Mucosa of gallbladder (tissue), 1 donor: ENCODE measurements around the gene SLC11A2. TPM values are rescaled to one million over a fixed set of nuclear protein-coding genes. Genes with fewer than 3 reads are reported as not detected.
A peak's percentile ranks its signal among the peaks of the same experiment; 100 is the strongest.

Source experiments
- DNase-seq: peaks from one replicate; pipeline ENCODE4 v3.0.0-alpha.2; 2020; ENCODE audit warnings: low spot score
- total RNA-seq: library from RNA; stranded (reverse); gene quantifications from one replicate; pipeline ENCODE4 v1.2.1, GENCODE V29; 2021
- donor health status: DM: no; HTN: no; CAD: no.

SLC11A2 gene
- total RNA-seq = 56.1 TPM

DNA sequence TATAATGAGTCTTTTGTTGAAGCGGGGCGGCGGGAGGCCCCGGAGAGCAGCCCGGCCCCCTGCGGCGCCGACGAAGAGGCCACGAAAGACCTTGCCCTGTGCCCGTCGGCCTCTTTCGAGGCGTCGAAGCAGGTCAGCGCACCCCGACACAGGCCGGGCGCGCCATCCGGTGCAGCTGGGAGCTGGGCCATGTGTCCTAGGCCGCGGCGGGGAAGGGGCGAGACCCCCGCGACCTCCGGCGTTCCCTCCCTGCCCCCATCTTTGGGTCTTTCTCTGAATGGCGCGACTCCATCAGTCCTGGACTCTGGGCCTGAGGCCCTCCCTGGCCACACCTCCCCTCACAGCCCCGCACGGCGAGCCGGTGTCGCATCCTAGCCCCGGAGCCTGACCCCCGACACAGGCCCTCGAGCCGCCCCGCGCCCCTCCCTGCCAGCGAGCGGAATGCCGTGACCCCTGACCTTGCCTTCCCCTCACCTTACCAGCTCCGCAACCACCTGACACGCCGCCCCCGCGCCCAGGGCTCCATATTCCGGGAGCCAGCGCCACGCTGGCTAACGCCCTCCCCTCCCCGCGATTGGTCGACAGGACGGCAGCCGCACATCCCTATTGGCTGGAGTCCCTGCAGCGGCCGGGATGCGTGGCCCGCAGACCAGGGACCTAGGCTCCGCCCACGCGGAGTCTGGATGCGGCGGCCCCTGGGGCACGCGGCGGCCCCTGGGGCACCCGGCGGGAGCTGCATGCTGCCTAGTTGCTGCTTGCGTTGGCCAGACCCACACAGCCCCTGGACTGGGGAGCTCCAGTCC is at the start of gene SLC11A2:
TSS of gene SLC11A2 (minus strand) at position 549 of the 803 bp plus-strand sequence. CDS start 15,656 bp downstream, outside the sequence.
- peak; percentile 95 for DNase-seq

DNA sequence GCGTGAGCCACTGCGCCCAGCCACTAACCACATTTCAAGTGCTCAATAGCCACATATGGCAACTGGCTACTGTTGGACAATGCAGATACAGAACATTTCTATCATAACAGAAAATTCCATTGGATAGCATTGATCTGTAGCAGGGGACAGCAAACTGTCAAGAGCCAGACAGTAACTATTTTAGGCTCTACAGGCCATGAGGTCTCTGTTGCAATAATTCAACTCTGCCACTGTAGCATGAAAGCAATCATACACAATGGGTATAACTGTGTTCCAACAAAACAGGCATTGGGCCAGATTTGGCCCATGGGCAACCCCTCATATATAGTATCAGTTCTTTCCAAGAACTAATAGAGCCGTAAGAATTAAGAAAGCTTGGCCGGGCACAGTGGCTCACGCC is 49.2 kb upstream of the SLC11A2 start:
- DNase-seq = no peak

DNA sequence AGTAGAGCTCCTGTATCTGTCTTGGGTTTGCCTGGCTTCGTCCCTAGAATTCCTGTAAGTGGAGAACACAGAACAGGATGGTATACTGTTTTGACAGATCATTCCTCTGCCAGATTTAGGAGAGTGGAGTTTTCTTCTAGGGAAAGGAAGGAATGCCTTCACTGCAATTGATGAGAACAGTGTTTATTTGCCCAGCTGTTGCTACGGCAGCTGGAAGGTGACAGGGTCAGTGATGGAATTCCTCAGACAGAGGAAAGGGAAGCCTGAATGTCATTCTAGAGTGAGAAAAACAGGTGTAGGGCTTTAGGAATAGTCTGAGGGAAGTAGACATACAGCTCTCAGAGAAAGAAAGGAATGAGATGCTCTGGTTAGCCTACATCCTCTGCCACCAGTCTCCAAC is 45.5 kb upstream of the SLC11A2 start:
- no peak for DNase-seq

DNA sequence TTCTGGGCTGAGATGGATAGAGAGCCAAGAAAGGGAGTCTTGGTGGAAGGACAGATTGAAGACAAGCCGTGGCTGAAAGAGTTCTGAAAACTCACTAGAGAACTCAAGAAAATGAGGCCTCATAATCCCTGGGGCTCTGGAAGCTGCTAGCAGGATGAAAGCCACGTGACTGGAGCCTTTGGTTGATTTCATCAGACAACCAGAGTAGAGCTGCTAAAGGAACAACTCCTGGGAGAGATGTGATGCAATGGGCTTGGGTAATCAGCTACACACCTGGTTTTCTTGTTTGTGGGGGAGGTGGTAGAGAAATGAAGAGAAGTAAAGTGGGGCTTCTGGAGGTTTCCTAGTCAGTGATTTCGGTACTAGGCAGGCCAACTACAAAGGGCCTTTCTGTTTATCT is 43.8 kb upstream of the SLC11A2 start:
- DNase-seq = no peak

DNA sequence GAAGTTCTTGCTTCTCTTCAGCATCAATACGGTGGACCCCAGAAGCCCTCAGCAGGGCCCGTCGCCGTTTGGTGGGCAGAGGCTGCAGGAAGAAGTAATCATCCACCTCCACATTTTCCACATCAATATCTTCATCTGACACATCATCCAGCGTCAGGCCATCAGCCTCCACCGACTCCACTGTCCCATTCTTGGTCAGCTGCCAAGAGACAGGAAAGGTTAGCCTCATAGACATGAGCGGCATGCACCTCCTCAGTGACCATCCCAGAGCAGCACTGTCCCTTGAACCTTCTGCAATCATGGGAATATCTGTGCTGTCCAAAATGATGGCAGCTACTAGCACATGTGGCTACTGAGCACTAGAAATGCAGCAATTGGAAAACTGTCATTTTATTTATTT is 41.6 kb upstream of the SLC11A2 start:
- no peak for DNase-seq

DNA sequence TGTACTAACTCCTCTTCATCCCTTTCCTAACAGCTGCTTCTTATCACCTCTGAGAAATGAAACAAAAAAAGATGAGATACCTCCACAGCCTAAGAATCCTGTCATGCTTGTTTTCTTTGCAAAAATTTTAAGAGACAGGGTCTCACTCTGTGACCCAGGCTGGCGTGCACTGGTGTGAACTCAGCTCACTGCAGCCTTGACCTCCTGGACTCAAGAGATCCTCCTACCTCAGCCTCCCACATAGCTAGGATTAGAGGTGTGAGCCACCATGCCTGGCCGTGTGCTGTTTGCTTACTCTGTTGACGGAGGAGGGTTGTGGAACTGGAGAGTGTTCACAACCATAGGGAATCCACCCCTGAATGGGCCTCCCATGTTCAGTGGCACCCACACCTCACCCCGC is 41.0 kb upstream of the SLC11A2 start:
- DNase-seq = no peak

DNA sequence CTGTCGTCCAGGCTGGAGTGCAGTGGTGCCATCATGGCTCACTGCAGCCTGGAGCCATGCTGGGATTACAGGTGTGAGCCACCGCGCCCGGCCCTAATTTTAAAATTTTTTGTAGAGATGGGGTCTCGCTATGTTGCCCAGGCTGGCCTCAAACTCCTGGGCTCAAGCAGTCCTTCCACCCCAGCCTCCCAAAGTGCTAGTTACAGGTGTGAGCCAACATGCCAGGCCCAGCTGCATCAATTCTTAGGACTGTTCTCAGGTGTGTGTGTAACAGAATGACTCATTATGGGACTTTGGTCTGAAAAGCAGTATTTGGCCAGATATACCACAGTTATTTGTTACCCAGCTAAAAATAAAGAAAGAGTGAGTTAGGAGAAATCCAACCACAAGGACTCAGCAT is 39.3 kb upstream of the SLC11A2 start:
- no peak for DNase-seq

DNA sequence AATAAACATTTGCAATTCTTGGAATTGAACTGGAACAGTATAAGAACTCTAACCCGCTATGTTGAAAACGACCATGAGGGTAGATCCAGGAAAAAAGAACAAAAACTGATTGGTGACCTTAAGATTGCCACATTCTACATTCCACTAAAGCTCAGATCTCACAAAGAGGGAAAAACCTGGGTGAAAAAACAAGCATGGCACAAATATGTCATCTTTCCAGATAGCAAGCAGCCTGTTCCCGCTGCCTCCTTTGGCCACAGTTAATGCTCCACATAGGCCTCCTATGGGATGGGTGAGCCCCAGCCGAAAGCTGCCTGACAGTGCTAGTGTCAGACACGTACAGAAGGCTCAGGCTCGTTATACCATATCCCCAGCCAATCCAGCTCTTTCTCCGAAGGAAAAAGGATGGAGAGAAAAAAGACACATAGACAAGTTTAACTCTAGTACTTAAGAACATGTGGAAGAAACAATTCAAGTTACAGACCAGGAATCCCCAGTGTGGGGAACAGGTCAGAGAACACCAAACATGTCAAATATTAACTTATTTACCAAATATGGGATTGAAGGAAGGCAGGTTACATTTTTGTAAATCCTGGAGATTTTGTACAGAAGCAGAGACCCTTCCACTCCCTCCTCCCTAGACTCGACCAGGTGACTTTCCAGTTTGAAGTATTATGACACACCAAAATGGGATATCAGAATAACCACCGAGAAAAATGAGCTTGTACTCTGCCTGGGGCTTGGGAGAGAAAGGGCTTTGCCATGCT is 36.6 kb upstream of the SLC11A2 start:
- DNase-seq = no peak

DNA sequence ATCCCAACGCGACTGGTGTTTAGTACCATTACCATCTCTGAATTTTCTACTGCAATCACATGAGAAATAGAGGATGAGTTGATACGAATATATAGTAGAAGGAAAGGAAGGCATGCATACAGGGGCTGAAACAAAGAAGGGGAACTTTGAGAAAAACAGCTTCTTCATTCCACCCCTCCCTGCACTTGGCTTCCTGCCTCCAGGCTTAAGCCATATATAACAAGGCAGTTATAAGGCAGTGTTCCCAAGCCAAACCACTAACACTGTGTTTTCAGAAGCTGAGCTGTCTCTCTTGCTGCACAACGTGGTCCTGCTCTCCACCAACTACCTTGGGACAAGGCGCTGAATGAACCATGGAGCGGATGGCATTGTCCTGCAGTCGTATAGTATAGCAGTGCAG is 32.9 kb upstream of the SLC11A2 start:
- DNase-seq = no peak

DNA sequence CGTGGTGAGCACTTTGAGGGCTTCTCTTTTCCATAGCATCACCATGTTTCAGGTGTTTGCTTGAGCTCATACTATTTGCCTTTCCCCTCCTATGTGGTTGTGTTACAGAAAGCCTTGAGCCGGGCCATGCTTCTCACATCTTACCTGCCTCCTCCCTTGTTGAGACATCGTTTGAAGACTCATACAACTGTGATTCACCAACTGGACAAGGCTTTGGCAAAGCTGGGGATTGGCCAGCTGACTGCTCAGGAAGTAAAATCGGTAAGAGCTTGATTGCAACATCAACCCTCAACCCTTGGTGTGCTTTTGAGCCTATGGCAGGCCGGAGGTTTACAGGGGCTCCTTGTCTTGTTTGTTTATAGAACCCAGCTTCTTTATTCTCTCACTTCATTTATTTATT is 30.1 kb upstream of the SLC11A2 start:
- DNase-seq = no peak

DNA sequence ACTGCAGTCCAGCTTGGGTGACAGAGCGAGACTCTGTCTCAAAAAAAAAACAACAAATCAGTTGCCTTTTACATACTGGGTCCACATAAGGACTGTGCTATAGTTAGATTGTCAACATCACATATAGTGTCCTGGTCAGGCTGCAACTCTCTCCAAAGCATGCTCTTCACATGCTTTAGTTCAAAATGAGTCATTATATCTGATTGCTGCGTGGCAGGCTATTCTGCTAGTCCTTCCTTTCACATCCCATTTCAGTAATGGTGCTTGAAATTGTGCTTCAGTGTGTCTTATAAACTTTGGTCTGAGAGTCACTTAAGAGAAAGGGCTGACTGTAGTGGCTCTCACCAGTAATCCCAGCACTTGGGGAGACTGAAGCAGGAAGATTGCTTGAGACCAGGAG is 28.9 kb upstream of the SLC11A2 start:
- DNase-seq = no peak

DNA sequence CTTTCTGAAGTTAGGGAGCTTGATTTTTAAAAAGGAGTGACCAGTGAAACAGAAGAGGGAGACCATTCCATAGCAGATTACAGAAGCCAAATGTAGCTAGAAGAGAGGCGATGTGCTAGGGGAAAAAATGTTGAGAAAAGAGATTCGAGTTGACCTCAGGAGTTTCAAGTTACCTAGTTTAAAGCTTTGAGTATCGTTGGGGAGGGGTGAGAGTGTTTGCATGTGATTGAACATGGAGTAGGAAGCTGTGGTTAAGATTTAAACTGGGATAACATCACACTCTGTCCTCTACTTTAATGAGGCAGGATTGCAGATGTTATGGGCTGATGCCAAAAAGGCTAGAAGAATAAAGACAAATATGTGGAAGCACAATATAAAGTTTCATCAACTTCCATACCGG is 25.6 kb upstream of the SLC11A2 start:
- DNase-seq = no peak

DNA sequence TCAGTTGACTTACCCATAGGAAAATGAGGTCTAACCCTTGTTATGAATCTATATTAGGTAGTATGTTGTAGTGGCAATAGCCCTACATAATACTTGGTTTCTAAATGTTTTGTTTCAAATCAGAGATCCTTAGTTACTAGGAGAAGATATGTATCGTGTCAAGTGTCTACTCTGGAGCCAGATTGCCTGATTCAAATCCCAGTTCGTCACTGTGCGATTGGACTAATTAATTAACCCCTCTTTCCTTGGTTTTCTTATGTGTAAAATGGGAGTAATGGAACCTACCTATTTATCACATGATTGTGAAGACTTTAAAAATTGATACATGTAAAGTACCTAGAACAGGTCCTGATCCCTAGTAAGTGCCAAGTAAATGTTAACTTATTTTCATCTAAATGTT is 23.3 kb upstream of the SLC11A2 start:
- no peak for DNase-seq

DNA sequence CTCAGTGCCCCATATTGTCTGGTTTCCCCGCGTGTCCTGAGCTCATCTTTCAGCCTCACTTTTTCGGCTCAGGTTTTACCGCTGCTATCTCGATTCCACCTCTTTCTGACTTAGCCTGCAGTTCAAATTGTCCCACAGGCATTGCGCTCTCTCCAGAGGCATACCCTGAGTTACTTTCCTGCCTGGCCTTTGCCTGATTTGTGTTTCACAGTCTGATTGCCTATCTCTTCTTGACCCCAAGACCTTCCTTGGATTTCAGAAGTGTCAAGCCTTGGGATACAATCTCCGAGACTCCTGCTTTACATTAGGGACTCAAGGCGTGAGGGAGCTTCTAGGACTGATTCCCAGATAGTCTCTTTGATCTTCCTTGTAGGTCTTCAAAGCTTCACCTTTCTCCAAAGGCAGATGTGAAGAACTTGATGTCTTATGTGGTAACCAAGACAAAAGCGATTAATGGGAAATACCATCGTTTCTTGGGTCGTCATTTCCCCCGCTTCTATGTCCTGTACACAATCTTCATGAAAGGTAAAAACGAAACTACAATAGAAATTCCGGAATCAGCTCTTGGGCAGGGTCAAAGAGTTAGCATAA is 22.6 kb upstream of the SLC11A2 start:
- no peak for DNase-seq

DNA sequence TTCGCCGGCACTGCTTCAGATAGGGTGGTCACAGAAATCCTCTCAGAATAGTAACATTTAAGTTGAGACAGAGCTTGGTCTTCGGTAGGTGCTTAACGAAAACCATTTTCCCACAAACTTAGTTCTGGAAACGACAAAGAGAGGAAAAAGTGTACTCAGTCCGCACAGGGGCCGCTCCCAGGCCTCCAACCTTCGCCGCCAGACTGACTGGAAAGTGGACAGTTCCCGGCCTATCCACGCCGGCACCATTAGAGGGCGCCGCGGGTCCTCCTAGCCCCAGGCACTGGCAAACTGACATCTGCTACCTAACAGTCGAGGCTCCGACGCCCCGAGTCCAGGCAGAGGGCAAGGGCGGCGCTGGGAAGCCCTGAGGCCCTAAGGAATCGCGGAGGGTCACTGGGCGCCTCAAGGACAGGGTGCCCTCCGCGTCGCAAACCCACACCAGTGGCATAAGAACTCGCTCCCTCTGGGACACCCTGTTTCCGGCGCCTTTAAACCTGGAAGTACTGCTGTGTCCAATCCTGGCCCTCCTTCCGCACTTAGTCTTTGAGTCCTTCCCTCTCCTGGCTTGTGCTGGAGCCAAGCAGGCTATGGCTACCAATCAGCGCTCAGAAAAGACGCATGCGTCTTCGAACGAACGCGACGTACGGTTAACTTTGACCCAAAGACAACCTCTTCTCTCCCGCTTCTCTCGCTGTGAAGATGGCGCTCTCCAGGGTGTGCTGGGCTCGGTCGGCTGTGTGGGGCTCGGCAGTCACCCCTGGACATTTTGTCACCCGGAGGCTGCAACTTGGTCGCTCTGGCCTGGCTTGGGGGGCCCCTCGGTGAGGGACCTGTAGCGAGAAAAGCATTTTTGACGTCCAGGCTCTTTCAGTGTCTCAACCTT is 21.7 kb upstream of the SLC11A2 start, which contains the start of gene LETMD1:
TSS of gene LETMD1 (plus strand) at position 673 of the 886 bp plus-strand sequence. CDS start at position 703, 30 bp downstream.
- peak; percentile 97 for DNase-seq

DNA sequence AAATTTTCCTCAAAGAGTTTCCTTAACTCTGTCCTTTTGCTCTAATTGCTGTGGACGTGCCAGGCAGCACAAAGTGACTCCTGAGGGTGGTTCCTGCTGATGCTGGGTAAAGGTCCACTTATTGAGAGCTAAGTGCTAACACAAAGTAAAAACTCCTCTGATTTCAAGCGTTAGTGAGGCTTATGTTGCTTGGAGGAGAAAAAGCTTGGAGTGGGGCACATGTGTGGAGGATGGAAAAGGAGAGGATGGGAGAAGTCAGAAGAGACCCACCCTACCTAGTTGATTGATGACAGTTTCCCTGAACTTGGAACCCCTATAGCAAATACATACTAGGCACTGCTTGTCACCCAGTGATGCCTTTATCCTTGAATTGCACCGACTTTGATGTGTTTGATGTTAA is 10.1 kb upstream of the SLC11A2 start:
- peak; percentile 16 for DNase-seq

DNA sequence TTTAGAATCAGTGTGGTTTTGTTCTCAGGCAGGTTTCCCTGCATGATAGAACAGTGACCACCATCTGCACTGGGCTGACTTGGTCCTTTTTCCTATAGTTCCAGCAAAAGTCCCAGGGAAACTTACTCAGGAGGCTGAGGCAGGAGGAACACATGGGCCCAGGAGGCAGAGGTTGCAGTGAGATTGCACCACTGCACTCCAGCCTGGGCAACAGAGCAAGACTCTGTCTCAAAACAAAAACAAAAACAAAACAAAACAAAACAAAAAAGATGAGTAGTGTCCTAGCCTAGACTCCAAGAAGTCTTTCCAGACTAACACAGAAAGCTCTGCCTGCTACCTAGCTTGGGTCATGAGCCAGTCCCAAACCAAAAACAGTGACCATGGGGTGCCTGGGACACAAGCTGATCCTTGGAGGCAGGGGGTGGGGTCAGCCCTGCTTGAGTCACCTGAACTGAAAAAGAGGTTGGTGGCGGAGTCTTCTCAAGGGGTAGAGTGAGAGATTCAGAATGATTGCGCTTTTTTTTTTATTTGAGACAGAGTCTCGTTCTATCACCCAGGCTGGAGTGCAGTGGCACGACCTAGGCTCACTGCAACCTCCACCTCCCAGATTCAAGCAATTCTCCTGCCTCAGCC is 7.4 kb upstream of the SLC11A2 start:
- DNase-seq = no peak

DNA sequence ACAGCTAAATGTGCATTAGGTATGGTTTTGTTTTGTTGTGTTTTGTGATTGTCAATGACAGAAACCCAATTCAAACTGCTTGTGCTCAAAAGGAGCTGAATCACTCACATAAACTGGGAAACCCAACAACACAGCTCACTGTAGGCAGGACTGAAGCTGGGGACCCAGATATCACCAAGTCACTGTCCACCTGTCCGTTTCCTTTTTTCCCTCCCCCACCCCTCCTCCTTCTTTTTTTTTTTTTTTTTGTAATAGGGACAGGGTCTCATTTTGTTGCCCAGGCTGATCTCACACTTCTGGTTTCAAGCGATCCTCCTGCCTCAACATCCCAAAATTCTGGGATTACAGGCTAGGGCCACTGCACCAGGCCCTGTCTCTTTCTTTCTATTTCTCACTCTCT is 6.9 kb upstream of the SLC11A2 start:
- no peak for DNase-seq

DNA sequence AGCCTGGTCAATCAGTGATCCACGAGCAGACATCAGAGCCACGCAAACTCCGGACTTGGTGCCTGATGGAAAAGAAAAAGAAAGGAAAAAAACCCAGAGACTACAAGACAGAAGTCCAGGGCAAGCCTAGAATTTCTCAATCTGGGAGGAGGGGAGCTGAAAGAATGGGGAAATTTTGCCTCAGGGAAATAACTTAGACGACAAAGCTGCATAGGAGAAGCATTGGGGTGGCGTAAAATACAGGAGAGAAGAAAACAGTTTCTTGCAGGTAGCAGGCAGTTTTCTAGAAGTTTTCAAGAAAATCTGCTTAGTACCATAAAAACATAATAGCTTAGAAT is 2.6 kb upstream of the SLC11A2 start:
- DNase-seq = no peak

DNA sequence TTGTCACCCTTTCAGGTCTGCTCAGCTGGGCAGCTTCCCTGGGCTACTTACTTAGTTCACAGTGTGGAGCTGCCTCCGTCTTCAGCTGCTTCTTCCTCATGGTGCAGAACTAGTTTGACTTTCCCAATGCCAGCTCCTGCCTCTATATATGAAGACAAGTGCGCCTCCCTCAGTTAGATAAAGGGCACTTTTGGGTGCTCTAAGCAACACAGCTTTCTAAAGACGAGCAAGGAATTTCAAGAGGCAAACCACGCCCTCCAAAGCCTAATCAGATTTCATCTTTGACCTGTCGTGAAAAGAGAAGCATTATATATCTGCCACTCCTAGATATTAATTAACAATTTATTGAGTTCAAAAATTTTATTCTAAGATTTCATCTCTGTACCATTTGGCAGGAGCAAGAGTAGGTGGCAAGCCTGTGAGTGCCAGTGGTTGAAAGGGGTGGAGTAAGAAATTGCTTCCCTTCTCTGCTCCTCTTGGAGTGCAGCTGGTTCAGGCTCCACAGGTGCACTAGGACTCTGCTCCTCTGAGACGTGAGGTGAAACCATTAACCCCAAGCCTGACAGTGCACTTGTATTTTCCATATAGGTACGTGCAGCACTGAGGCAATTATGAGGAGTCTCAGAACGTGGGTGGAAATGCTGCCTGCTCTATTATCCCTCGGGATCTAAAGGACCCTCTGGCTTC is 2.1 kb upstream of the SLC11A2 start:
- DNase-seq = peak; percentile 60

DNA sequence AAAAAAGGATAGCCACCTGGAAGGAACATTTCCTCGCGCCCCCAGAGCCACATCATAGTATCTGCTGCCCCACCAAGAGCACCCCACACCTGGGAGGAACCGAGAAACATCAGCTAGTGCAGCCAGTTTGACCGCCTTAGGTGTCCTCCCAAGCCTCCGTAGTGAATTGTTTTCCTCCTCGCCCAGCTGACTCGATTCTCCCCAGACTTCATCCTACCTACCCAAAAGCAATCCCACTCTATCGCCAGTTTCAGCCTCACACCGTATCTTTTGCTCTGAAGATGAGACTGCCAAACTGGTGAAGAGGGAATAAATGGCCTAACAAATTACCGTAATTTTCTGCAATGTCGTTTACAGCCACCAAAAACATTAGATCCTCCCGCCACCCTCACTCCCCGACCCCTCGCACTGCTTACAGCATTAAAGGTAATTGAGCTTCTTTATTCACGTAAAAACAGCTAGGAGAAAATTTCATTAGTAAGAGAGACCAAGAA is 1.2 kb upstream of the SLC11A2 start:
- no peak for DNase-seq
